T-helper 2 cell treated with Interferon-gamma antibody and Interleukin-4, amounts not matched to agents 100 ng/mL and 5 ng/mL, for 36 hours (primary cell): ENCODE data around the gene AKAP8L. TPM values are rescaled to one million over a fixed set of nuclear protein-coding genes. Genes with fewer than 3 reads are reported as not detected.

Experiments
- intact Hi-C: fragments of 100-400 bp; cut with micrococcal nuclease; formaldehyde crosslinking; loops from one replicate; pipeline ENCODE4 v1.15.1; 2023
- total RNA-seq: library from RNA; stranded (reverse); gene quantifications from 2 replicates; pipeline ENCODE4 v1.2.3, GENCODE V29; 2022

Gene AKAP8L
- total RNA-seq, 1 donor from 2014 or later, result 76.6 TPM

DNA sequence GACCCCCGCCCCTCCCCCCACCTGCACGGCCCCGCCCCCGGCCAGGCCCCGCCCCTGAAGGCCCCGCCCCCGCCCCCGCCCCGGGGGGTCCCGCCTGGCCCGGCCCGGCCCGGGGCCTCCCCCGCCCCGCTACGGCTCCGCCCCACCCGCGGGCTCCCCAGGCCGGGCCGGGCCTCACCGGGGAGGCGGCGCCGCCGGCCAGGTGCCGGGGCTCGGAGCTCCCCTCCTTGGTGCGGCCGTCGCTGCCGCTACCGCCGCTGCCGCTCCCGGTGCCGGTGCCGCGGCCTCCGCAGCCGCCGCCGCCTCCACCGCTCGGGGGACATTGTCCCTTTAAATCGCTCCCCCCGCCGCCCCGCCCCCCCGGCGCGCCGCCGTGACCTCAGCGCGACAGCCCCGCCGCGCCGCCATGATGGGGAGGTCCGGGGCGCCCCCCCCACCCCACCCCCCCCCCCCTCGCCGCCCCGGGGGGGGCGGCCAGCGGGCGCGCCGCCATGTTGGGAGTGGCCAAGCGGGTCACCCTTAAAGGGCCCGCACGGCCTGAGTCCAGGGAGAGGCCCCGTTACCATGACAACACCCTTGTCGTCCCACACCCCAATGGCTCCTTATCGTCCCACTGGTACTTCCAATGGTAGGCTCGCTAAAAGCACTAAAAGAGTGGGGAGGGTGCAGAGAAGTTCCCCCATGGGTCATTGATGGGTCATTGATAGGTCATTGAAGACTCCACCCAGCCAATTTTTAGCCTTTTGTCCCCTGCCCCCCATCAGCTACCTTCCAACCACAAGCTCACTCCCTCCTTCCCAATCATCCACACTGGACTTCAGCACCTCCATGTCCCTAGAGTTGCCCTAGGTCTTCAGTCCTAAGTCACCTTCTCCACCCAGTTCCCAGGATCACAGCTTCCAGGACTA lies 31.1 kb upstream of the AKAP8L start, which contains the start of gene WIZ:
WIZ (minus strand) TSS at position 337 of the 908 bp plus-strand sequence. CDS start 1,649 bp downstream, outside the sequence.
- intact Hi-C loops, result loop anchor here (1.0 to 5.0 kb wide), 4 partner anchors 17 to 325 kb away; a partner anchor contains a TSS

DNA sequence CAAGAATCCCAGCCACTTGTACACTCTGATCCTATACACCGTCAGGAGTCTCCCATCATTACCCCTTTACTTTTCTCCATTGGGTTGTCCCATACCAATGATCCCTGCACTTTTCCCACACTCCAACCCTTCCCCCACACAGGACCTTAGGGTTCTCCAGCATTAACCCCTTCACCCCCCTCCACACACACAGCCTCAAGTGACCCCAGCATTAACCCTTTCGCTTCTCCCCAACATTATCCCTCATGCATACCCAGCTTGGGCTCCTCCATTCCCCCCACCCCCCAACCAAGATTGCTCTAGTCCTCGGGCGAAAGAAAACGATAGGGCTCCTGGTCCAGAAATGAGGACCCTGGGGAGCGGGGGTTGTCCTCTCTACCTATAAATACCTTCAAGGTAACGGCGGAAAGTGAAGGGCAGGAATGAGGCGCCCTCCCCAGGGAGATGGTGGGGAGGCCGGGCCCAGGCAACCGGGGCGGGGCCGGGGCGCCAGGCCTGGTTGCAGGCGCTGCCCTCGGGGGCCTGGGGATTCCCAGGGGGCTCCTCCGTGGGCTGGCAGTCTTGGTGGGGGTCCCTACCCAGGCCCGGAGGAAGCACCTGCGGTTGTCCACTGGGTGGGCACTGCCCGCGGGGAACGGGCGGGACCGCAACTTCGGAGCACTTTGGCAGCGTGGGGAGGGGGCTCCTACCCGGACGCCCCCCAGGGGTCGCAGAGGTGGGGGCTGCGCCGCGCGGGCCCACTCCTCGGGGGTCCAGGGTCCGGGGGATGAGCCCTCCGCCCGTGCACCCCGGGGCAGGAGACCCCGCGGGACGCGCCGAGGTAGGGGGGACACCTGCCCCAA lies 30.2 kb upstream of the AKAP8L start:
- intact Hi-C loops, result loop anchor here (2.0 kb wide), 1 partner anchor 324 kb away; a partner anchor contains a TSS

DNA sequence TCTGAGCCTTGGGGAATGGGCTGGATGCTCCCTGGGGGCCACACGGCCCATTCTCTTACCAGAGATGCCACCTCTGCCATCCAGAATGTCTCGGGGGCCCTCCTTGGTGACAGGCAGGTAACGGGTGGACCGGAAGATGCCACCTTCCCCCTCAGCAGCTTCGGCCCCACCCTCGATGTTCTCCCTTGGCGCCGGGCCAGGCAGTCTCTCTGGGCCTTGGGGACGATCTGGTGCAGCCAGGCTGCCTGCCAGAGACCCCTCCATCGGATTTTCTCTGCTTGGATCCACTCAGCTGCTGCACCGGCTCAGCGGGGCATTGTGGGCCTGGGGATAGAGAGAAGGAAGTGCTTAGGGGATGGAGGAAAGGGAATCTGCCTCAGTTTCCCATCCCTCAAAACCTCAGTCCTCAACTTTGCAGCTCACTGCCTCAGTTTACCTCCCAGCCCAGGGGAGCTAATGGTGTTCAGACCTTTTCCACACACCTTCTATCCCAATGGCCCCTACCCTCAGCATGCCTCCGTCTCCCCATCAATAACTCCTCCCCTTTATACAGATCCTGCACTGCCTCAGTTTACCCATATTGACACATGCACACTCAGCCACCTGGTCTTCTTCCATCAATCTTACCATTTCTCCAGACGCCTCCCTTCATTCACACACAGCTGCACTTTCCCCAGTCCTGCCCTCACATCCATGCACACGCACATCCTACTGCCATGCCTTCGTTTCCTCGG lies 29.4 kb upstream of the AKAP8L start:
- intact Hi-C loops, result loop anchor here (2.0 kb wide), 1 partner anchor 323 kb away; a partner anchor contains a TSS

DNA sequence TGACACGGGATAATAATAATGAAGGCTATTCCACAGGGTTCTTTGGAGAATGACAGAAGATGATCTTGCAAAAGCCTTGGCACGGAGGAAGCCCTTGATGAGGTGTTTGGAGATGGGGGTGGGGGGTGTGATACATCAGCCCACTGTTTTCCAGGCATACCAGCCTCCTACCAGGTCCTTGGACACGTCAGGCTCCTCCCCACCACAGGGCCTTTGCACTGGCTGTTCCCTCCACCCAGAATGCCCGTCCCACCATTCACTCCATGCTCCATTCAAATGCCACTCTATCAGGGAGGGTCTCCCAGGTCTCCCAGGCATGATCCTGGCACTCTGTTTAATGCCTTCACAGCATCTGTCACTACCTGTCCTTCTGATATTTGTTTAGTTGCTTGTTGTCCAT lies 28.3 kb upstream of the AKAP8L start:
- intact Hi-C loops, result no loop called here

DNA sequence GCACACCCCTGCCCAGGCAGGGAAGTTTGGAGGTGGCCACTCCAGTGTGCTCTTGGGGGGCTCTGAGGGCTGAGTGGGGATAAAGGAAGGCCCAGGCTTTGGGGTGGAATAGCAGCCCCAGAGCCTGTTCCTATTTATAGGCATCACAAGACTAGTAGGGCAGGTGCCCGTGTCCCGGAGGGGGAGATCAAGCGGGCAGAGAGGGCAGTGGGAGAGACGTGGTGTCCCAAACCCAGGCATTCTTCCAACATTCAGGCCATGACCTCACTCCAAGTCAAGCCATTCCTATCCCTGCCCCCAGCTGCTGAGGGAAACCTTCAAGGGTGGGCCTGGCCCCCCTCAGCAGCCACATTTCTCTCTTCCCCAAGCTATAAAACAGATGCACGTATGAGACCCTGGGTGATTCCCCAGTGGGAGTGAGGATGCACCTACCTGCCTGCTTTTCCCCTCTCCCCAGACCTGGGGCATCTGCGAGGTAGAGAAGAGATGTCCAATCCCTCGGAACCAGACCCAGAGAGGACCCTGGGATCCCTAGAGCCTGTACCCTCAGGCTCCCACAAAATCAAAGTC lies 27.1 kb upstream of the AKAP8L start:
- intact Hi-C loops, result no loop called here

DNA sequence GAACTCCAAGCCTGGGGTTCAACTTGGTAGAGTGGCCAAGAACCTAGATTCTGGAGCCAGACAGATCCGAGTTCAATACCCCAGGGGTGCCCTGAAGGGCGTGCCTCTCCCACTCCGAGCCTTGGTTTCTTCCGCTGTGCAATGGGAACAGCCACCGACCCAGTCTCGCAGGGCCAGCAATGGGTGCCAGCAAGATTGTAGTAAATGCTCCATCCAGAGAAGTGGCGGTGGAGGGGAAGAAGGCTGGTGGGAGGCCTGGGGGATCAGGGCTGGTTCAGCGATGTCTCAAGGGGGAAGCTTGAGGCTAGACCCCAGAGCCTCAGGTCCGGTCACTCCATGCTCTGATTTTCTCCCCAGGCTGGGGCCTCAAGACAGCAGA lies 26.4 kb upstream of the AKAP8L start:
- intact Hi-C loops, result no loop called here

DNA sequence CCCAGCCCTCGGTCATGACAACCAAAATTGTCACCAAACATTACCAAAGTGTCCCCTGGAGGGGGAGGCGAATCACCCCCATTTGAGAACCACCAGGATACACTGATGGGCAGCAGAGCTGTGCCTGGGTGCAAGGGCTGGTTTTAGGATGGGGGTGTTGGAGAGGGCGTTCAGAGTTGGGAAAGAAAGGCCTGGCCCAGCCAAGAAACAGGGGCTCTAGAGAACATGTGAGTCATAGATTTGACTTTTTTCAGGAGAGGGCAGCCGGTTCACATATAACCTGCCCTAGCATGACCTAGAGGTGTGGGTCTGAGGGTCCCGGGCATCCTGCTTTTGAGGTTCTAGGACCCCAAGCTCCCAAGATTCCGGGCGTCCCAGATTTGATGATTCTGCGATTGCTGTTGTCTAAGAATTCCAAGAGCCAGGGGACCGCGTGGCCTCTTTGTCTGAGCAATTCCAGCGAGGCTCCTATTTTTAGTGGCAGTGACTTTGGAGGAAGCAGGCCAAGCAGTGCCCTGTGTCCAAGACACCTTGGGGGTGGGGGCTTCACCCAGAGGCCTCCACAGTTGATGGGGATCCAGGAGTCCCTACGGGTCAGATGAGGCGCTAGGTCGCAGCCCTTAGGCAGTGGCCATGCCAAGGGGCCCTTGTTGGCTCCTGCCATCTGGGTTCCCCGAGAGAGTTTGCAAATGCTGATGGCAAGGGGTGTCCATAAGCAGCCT lies 25.9 kb upstream of the AKAP8L start:
- intact Hi-C loops, result no loop called here

DNA sequence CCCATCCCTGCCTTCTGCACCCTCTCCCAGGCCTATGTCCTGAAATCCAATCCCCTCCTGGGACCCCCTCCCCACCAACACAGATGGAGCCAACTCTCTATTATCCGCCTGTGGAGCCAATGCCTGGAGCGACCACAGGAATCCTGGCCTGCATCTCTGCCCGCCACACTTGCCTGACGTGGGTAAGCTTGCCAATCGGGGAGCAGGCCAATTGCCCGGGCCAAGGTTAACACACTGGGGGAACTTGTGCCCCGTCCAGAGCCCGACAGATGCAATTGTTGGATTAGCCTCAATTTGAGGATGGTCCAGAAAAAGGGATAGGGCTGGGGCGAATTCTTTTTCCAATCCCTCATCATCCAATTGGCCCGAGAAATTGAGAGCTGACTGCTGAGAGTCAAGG lies 25.1 kb upstream of the AKAP8L start:
- intact Hi-C loops, result no loop called here

DNA sequence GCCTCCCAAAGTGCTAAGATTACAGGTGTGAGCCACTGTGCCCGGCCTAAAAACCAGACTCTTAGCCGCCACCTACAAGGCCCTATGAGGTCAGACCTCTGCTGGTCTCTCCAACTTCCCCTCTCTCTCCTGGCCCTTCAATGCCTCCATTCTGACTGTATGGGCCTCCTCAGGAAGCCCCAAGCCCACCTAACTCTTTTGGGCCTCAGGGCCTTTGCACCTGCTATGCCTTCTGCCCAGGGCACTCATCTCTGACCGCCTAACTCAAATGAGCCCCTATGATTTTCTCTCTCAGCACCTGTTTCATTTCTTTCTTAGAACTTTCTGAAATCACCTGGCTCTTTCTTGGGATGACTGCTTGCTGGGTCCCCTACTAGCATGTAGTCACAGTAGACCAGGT lies 24.5 kb upstream of the AKAP8L start:
- intact Hi-C loops, result no loop called here

DNA sequence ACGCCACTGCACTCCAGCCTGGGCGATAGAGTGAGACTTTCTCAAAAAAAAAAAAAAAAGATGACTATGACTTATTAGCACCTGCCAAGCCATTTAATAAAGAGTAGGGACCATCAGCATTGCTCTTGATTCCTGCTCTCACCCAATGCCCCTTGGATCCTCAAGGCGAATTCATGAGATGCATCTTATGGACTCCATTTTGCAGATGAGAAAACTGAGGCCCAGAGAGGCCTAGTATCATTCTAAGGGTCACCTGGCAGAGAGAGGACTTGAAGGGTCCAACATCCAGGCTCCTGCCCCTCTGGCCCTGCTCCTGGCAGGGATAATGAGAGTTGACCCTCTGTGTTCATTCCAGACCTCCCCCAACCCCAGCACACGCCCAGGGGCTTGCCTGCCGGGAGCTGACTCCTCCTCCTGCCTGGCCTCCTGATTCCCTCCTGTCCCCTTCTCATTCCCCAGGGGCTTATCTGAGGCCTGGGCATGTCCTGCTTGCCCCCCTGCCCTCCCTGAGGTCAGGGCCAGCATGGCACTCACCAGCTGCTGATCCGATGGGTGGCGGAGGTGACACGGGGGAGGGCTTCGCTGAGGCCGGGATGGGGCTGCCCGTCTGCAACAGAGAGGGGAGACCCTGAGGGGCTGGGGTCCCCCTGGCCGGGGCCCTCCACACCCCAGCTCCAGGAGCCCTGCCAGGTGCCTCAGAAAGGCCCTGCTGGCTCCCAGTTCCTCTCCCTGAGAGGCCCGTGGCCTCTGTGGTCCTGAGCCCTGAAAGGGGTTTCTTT lies 23.5 kb upstream of the AKAP8L start:
- intact Hi-C loops, result no loop called here

DNA sequence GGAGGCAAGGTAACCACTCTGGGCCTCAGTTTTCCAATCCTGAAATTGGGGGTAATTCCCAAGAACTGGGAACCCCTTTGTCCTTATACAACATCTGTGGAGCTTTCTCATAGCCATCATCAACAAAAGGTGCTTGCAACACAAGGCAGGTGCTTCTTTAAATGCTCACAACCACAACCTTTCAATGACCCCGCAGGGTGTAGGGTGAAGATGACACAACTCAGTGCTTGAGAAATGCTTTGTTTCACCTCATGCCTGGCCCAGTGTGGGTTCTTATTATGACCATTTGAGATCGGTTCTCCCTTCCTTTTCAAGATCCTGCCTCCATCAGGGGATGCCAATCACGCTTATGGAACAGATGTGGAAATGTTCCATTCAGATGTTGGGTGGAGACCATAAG lies 22.5 kb upstream of the AKAP8L start:
- intact Hi-C loops, result no loop called here

DNA sequence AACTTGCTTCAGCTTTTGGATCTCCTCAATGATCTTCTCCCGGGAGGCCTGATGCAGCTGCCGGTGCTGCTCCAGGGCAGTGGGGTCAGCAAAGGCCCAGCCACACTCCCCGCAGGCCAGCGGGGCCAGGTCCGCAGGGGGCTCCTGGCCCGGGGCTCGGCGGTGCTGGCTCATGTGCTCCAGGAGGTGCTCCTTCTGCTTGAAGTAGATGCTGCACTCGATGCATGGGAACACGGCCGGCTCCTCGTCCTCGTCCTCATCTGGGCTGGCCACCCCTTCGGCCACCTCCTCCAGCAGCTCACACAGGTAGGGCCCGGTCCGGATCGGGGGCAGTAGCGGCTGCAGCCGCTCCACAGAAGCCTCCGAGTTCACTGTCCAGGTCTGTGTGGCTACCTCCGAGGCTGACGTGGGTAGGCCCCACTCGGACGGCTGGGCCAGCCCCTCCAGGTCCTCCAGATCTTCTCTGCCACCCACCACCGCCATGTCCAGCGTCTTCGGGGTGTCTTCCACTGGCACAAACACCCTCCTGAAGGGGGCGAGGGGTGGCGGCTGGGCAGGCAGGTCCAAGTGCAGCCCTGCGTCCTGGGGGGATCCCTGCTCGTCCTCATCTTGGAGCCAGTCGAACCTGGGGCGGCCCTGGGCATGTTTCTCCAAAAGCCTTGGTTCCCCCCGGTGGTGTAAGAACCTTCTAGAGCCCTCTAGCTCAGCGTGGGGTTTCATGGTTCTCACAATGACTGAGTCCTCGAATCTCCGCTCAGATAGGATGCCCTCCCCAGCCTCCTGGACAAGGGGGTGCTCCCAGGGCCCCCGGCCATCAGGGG lies 21.2 kb upstream of the AKAP8L start:
- intact Hi-C loops, result no loop called here

DNA sequence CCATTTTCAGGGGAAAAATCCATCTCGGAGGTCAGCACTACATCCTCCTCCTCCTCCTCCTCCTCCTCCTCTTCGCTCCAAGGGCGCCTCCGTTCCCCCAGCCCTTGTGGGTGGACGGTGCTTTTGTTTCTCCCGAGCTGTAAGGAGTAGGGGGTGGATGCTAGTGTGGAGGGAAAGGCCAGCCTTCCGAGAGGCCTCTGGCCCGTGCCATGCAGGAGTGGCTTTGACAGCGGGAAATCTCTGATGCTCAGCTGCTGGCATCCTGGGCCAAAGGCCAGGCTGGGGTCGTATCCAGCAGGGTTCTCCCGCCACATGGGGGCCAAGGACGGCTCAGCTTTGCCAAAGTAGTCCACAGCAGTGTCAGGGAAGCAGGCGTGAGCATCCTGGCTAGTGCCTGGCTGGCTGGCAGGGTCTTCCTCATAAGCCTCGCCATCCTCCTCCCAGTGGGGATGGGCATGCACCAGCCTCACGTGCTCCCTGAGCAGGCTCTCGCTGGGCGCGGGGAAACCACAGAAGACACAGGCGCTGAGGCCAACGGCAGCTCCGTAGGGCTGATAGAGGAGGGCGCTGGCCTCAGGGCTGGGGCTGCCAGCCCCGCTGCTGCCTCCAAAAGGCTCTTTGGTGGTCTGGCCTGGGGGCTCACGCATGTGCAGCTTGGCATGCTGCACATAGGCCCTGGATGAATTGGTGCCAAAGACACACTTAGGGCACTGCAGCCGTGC lies 20.5 kb upstream of the AKAP8L start:
- intact Hi-C loops, result no loop called here

DNA sequence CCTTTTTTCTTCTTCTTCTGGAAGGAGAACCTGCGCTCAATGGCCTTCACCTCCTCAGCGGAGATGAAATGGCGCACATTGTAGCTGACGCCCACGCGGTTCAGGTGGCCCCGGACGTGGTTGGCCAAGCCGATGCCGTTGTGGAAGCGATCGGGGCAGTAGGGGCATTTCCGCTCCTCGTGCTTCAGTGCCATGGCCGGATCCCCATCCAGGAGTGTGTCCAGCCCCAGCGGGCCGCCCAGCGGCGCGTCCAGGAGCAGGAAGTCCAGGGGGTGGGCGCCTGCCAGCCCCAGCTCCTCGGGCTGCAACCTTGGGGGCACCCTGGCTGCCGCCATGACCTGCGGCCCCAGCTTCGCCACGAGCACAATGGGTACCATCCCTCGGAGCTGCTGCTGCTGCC lies 19.8 kb upstream of the AKAP8L start:
- intact Hi-C loops, result no loop called here

DNA sequence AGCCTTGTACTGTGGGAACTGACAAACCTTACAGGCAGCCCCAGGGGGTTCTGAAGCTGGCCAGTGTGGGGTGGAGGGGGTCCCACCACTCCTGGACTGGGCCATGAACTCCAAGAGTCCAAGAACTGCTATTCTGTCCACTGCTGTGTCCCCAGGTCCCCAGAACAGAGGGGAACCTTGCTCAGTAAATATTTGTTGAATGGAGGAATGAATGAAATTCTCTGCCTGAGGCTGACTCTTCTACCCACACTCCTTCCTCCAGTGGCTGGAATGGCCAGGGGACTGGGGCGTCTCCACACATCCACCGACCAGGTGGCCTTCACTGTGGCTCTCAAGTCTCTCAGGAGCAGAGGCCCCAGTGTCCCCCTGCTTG lies 19.3 kb upstream of the AKAP8L start:
- intact Hi-C loops, result no loop called here

DNA sequence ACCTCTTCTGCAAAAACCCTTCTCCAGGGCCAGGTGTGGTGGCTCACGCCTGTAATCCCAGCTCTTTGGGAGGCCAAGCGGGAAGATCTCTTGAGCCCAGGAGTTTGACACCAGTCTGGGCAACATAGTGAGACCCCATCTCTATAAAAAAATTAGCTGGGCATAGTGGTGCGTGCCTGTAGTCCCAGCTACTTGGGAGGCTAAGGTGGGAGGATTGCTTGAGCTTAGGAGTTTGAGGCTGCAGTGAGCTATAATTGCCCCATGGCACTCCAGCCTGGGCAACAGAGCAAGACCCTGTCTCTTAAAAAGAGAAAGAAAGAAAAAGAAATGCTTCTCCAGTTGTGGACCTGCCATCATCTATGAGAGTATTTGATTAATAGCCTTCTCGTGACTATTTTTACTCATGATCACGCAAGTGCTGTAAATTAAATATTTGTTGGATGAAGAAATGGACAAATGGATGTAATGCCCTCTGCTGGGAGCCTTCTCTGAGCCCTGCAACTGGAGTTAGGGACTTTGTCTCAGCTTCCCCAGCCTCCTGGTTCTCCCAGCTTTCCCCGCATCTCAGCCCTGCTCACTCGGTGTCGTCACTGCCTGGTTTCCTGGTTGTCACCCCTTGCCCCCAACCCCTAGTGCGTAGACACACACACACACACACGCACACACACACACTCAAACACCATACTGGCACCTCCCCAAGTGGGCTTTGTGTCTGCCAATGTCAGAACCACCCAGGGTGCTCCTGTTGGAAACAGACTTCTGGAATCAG lies 18.8 kb upstream of the AKAP8L start:
- intact Hi-C loops, result no loop called here

DNA sequence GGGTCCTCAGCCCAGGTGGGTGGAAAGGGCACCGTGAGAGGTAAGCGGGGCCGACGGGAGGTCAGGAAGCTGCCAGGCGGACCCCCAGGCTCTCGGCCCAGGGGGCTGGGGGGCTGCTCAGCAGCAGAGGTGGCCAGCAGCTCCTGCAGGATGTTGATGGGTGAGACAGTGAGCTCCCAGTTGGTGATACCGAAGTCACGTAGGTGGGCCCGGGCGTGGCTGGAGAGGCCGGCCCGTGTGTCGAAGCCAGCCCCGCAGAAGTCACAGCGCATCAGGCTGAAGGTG lies 18.0 kb upstream of the AKAP8L start:
- intact Hi-C loops, result no loop called here
